LoVo (cell line): ENCODE results near the gene CRYGN.

Source experiments
- DNase-seq: peaks from one replicate; pipeline ENCODE4 v3.0.0-alpha.2; 2016; ENCODE audit warnings: low spot score

CRYGN gene, protein sequence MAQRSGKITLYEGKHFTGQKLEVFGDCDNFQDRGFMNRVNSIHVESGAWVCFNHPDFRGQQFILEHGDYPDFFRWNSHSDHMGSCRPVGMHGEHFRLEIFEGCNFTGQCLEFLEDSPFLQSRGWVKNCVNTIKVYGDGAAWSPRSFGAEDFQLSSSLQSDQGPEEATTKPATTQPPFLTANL

DNA sequence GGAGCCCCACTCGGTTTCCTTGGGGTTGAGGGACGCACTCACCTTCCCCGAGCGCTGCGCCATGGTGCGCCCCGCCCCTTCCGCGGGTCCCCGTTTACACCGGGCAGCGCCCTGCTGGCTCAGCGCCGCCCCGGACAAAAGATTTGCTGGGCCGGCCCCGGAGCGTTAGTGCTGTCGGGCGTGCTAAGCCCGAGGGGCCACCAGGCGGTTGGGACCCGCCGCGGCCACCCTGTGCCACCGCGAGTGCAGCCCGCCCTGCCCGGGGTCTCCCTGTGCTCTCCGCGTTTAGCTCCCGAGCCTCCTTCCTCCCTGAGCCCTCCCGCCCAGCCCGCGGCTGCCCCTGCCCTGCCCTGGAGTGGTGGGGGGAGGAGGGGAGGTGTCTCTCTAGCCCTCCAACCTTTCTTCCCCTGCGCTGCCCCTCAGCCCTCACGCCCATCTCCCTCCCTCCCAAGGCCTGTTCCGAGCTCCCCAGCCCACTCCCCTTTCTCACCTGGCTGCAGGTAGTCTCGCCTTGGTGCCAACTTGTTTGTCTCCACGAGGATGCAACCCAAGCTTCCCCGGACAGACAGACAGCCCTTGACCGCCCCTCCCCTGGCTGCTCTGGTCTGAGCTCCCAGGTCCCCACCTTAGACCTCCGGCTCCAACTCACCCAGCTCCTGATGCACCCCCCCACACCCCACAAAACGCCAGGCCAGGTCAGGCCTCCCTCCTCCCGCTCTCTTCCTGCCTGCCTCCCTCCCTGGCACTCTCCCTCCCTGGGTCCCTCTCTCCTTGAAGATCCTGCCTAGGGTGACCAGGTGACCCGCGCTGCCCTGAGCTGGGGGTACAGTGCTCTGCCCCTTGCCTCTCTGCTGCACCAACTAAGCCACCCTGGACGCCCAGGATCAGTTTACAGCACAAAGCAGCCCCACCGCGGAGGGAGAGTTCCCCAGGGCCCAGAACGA, at the start of gene CRYGN:
TSS of gene CRYGN (minus strand) at position 287 of the 944 bp plus-strand sequence. CDS start at position 63, 224 bp downstream.
- no peak for DNase-seq

DNA sequence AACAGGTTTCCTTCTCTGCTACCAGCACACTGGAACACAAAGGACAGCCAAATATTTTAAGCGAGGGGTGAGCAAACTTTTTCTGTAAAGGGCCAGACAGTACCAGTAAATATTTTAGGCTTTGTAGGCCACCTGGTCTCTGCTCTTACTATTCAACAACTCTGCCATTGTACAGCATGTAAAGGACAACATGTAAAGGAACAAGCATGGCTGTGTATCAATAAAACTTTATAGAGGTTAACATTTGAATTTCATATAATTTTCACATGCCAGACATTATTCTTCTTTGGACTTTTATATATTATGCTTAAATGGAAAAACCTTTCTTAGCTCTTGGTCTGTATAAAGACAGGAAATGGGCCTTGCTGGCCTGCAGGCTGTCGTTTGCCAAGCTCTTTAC, 49.6 kb upstream of the CRYGN start:
- no peak for DNase-seq

DNA sequence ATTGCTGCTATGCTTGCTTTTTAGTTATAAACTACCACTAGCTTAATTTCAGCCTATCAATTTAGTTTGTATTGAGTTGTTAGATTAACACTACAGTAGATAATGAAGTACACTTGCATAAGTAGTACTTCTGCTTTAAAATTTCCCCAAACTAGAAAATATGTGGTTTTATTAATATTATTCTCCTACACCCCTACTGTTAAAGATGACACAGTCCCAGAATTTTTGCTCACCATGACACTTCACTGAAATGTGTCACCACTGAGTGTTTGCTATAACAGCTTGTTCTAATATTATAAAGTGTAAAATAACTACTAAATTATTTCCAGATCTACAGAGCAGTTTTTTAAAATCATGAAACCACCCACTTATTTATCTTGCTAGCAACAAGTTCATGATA, 48.2 kb upstream of the CRYGN start:
- no peak for DNase-seq

DNA sequence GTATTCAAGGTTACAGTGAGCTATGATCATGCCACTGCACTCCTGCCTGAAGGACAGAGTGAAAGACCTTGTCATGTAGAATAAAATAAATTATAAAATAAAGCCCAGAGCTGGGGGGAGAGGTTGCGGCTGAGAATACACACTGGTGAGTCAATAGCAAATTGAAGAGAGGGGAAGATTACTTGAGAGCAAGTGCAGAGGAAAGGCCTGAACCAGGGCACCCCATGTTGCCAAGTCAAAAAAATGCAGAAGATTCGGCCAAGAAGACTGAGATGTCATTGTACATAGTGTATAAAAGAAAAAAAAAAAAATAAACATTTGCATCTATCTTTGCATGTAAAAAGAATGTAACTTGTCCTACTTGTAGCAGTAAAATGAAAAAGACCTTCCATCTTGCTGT, 47.3 kb upstream of the CRYGN start:
- DNase-seq: no peak

DNA sequence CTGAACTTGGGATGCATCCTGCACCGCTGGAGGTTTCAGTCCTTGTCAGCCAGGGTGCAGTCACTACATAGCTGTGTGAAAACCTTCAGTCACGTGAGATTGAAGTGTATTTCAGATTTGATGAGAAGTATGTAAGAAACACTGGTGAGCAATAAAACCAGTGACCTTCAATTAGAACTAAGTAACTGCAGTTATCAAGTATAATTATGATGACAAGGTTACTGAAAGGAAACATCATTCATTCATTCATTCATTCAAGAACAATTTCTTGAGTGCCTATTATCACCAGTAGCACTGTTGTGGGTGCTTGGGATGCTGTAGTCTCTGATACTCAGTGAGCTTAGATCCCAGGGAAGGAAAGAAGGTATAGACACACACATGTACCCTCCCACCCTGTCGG, 46.1 kb upstream of the CRYGN start:
- DNase-seq: no peak

DNA sequence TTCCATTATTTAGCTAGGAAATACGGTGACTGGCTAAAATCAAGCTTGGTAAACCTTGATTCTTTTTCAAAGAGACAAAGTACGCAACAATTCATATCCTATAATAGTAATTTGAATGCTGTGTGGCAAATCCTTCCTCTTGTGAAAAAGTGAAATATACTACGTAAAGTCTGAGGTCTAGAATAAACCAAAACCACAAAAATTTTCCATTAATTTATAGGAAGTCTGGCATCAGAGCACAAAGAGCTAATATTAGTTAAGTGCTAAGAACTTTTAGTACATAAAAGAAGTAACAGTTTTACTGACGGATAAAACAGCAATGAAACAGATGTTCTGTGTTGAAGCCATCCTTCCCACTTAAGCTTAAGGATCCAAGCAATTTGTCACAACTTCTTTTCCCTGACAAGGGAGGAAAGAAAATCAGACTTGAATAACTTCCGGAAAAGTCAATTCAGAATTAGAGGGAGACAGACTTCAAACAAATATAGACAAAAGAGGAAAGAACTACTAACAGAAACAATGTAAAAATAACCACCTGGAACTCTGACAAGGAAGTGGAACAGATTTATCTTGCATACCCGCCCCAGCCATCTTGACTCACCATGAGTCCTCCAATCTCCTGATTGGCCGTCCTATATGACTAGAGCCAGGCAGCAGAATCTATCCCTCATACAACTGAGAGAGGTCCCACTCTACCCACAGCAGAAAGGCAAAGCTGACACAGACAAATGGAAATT, 45.2 kb upstream of the CRYGN start:
- peak; percentile 66 for DNase-seq

DNA sequence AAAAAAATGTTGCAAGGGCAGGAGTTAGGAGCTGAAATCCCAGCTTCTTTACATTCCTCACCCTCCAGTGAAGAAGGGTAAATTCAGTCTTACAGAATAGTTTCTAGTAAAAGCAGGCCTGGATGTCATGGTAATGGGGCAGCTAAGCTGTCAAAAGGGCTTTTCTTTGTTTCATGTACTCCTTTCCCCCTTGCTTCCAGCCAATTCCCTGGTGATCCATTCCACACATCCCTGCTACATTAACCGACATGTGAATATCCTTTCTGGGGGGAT, 43.7 kb upstream of the CRYGN start:
- DNase-seq: no peak

DNA sequence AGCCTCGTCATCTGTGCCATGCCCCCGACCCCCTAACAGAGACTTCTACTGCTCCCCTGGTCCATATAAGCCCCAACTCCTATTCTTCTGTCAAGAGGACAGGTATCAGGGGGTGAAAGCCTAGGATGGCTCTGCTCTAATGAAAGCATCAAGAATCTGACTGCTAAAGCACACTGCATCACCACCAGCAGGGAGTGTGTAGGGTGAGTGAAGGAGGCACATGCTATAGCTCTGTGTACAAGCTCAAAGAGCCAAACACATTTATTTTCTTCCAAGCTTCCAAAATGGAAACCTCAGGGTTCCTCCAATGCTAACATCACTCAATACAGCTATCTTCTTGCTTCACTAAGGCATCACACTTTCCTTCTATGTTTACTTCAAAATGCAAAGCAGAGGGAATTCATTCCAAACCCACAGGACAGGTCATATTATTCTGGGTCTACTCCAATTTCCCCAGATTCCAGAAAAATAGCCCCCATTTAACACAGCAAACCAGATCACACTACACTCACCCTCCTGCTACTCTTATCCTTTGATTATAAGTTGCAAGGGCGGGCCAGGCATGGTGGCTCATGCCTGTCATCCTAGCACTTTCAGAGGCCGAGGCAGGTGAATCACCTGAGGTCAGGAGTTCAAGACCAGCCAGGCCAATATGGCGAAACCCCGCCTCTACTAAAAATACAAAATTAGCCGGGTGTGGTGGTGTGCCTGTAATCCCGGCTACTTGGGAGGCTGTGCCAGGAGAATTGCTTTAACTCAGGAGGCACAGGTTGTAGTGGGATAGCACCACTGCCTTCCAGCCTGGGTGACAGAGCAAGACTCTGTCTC, 43.2 kb upstream of the CRYGN start:
- DNase-seq: no peak

DNA sequence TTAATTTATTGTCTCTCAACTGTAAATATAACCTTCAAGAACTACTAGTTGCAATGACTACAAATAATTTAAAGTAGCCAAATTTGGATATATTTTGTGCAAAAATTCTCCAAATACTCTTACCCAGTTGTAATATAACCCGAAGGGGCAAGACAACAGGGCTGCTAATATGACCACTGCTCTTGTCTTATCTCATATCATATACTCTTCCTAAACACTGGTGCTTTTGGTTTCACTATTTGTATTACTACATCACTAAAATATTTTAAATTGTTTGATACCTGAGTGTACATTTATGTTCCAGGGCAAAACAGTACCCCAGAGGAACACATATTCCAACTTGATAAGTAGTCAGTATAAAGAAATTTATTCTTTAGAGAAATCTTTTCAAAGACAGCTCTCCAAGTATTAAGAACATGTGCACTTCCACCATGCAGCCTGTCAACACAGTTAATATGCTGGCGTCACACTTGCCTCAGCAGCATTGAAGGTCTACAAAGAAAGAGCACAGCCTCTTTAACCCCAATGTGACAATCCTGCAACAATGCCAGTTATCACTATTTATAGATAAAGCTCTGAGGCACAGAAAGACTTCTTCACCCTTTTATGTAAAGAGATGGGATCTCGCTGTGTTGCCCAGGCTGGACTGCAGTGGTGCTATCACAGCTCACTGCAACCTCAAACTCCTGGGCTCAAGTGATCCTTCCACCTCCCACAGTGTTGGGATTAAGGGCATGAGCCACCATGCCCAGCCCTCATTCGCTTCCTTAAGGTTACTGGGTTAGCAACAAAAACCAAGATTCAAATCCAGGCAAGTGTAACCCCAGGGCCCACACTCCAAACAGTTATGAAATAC, 41.9 kb upstream of the CRYGN start:
- DNase-seq: no peak

DNA sequence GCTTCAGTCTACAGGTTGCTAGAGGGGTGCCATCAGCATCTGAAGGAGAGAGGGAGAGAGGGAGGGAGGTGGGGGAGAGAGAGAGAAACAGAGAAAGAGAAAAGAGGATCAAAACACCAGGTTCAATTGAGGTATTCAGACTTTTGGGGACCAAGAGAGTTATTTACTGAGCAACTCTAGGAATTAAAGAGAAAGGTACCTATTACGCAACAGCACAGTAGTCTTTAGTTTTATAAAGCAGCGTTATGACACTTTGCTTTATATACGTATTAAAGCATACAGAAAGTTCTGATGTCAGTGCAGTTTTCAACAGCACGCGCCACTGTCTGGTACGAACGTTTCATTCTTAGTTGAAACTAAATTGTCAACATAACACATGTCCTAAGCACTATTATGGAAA, 37.9 kb upstream of the CRYGN start:
- no peak for DNase-seq

DNA sequence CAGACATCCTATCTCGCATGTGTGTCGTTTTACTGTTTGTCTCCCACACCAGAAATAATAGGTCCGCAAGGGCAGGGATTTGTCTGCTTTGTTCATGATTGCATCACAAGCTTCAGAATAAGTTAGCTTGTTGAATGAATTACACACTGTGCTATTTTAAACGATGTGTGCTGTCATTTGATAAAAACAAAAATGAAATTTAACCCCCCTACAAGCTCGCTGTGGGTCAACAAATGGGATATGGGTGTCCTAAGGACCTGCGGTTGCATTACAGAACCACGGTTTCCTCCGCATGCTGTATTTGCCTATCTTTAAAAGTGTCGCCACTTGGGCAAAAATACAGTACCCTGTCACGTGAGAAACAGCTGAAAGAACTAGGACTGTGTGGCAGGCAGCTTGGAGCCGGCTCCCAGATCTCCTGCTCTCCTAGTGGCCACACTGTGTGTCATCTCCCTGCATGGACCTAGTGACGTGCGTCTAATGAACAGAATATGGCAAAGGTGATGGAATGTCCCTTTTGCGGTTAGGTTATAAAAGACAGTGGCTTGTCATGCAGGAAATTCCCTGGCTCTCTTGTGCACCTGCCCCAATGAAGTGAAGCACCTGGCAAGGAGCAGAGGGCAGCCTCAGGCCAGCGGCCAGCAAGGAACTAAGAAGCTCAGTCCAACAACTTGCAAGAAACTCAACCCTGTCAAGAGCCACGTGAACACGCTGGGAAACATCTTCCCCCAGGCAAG, 32.9 kb upstream of the CRYGN start:
- no peak for DNase-seq

DNA sequence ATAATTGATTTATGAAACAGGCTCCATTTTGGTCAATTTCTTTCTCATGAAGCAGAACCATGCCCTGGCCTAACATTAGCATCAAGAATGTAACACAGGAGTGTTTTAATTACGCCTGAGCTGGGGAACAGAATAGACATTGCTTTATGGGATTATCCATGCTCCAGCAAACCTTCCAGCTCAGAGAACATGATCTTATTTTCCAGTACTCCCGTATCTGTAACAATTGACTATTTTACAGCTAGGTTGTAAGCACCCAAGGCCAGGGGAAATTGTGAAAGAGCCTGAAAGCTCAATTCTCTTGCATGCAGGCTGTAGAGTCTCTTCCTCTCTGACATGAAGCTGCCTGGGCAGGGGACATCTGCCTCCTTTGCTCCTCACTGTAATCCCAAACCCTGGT, 30.8 kb upstream of the CRYGN start:
- no peak for DNase-seq

DNA sequence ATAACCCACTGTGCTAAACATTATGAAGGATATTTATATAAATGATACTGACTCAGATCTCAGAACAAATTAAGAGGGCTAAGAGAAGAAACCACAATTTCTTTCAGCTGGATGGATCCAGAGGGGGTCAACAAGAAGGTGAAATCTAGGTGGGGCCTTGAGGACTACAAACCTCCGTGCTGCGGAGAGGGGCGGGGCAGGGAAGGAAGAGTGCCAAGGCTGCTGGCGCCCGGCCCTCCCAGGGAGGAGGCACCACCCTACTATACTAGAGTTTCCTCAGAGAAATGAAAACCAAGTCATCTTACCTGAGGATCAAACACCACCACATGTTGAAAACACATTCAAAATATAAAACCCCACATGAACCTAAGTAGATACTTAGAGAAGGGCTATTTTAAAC, 29.3 kb upstream of the CRYGN start:
- no peak for DNase-seq

DNA sequence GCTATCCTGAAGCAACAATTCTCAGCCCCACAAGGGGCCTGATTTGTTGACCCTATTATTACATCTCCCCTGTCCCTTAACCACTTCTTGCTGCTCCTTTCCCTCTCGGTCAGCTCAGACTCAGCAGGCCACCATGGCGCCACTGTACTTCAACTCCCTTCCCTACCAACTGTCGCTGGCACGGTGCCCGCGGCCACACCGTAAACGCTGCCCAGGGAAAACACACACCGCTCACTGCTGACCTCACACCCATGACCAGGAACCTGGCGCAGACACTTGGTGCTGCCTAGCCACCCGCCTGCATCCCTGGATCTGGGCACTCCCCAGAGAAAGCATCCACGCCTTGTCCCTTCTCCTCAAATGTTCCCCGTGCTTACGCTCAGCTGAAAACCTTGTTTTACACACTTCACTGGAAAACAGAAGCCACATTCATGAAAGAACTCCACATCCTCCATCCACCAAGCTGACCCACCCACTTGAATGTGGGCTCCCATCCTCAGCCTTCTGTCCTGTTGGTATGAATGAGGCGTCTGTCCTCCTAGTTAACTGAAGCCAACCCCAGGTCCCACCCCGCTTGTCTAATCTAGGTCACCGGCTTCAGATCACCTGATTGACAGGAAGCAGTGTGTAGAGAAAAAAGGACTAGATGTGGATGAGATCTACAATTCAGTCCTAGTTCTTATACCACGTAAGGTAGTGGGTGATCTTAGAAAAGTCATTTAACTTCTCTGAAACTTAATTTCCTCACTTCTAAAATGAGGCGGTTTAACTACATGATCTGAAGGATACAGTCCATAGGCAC, 28.5 kb upstream of the CRYGN start:
- DNase-seq: no peak

DNA sequence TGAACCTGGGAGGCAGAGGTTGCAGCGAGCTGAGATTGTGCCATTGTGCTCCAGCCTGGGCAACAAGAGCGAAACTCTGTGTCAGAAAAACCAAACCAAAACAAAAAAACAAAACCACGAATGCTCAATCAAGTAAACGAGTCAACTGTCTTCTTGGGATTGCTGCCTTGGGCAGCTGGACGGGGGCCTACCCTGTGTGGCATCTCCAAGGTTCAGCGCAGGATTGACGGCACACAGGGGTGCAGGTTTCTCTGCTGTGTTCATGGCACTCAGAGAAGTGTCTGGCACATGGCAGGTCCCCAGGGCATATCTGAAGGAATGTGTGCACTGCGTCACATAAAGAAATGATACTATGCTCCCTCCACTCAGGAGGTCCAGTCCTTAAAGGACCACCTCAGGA, 25.2 kb upstream of the CRYGN start:
- no peak for DNase-seq

DNA sequence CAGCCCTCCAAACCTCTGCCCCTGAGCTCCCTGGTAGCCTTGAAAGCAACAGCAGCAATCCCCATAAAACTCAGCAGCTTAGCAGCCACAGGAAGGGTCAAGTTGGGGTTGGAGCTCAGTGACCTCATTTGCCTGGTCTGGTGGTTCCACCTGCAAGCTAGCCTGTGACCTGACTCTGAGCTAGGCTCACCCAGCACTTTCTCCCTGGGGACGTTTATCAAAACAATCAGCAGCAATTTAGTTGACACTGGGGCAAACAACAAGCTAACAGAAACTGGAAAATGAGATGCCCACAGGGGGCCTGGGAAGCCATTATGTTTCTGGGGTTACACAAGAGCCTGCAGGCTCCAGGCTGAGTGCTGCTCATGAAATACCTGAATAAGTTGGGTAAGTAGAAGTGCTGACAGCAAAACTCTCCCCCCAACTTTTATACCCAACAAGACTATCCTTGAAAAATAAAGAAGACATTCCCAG, 22.4 kb upstream of the CRYGN start:
- peak; percentile 18 for DNase-seq

DNA sequence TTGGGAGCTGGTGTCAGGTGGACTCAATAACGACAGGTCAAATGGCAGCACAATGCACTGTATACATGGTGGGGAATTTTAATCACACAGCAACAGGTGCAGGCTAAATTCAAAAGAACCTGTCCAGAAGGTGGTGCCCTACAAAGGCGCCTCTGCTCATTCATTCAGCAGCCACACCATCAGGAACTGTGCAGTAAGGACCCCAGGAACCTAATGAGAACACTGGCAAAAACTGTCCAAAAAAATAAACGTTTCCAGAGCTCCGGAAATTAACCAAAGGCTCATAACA, 21.9 kb upstream of the CRYGN start:
- DNase-seq: no peak

DNA sequence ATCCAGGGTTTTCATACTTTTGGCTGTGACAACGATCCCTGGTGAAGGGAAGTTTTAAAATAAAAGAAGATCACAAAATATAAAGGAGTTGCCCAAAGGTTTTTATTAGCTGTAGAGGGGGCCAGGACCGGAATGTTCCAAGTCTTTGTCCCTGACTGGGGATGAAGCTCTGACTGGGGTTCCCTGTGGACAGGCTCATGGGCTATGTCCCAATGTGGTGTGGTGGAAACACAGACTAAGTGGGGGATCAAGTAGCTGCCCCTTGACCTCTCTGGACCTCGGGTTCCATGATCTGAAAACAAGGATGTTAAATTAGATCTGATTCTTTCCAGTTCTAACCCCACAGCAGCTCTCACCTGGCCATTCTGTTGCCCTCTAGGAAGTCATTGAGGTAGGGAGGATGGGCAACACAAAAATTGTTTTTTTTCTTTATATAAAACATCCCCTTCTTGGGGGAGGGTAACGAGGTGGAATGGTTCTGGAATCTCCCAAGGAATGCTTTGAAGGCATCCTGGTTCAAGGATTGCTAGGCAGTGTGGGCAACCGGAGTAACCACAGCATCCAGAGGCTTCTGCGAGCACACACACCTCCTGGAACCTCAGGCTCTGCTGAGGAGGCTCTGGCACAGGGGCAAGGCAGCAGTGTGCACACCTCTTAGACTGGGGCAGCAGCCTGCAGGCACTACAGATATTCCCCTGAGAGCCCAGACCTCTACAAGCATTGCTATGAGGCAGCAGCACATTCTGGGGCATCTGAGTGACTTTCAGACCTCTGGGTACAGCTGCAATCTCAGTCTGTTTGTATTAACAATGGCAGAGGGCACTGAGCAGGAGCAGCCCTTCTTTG, 21.4 kb upstream of the CRYGN start:
- DNase-seq: no peak

DNA sequence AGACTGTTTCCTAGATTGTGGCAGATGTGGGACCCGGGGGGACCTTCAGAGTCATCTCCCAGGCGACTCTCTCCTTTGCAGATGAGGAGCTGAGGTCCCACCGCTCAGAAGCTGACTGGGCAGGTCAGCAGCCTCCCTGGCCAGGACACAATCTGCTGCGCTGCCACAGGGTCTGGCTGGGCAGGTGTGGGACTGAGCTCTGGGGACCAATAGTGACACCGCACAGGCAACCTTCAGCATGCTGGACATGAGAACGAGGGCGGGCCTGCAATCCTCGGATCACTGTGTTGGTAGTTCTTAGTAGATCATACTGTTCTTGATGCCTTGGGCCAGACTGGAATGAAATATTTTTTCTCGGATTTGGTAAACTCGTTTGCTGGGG, 20.5 kb upstream of the CRYGN start:
- peak; percentile 15 for DNase-seq
